Placental pericyte (primary cell): Measurements from ENCODE around the gene OSCP1. TPM values are rescaled to one million over a fixed set of nuclear protein-coding genes. Genes with fewer than 3 reads are reported as not detected.
A peak's percentile ranks its signal among the peaks of the same experiment; 100 is the strongest.

Source experiments
- small RNA-seq: library from RNA; depleted of rRNA; stranded (forward); fragments of <200 nt; gene quantifications from one replicate; pipeline ENCODE3, GENCODE V24; 2012; ENCODE audit warnings: low replicate concordance
- total RNA-seq: library from RNA; depleted of rRNA; stranded (reverse); fragments of >200 nt; gene quantifications from 2 replicates; pipeline ENCODE4 v1.2.3, GENCODE V29; 2012

The OSCP1 gene, protein sequence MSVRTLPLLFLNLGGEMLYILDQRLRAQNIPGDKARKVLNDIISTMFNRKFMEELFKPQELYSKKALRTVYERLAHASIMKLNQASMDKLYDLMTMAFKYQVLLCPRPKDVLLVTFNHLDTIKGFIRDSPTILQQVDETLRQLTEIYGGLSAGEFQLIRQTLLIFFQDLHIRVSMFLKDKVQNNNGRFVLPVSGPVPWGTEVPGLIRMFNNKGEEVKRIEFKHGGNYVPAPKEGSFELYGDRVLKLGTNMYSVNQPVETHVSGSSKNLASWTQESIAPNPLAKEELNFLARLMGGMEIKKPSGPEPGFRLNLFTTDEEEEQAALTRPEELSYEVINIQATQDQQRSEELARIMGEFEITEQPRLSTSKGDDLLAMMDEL
- 8.0 and 8.3 TPM in 2 replicates for total RNA-seq

DNA sequence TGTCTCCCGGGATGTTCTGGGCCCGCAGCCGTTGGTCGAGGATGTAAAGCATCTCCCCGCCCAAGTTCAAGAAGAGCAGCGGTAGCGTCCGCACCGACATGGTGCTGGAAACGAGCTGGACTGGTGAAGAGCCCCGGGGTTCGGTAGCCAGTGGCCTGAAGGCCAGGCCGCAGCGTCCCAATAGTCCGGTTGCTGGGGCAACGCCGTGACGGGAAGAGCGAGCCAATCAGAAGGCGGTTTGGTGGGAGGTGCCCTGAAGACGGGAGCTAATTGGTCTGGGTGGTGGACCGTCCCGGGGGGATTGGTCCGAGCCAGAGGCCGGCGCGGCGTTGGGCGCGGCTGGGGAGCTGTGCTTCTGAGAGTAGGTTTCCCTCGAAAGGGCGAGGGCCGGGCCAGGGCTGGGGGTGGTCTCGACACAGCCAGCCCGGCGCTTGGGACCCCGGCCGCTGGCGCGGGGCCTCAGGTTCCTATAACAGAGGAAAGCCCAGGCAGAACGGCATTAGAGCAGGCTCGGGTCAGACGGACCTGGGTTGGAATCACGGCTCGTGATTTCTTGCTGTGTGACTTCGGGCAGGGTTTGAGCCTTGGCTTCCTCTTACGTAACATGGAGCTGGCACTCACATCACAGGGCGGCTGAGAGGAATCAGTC lies at the start of gene OSCP1:
TSS of gene OSCP1 (minus strand) at position 182 of the 649 bp plus-strand sequence. CDS start at position 100, 82 bp downstream.

DNA sequence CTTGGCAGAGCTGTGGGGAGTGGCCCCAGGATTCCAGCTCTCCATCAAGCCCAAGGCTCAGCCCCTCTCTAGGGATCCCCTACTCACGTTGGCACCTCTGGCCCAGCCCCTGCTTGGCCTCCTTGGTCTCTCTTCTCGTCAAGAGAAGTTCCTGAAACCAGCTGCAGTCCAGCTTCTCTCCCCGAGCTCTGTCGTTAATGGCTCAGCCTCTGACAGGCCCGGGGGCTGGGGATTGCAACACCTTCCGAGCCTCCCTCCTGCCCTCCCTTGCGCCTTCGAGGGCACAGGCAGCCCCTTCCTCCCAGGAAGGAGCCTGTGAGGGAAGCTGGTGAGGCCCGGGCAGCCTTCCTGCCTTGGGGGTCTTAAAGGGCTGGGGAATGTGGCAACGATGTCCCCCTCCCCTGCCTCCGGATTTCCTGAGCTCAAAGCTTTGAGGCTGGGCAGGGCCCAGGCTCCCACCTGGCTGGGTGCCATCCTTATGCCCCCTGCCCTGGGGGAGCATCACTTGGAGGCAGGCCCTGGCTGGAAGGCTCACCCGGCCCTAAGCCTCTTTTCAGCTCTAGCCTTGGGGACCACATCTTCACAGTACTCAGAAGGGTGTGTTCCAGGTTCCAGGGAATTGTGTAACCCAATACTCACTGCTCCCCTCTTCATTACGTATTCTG lies 32.6 kb upstream of the OSCP1 start, which contains the start of gene CSF3R:
TSS of gene CSF3R (minus strand) at position 190 of the 665 bp plus-strand sequence. CDS start 3,417 bp downstream, outside the sequence.

DNA sequence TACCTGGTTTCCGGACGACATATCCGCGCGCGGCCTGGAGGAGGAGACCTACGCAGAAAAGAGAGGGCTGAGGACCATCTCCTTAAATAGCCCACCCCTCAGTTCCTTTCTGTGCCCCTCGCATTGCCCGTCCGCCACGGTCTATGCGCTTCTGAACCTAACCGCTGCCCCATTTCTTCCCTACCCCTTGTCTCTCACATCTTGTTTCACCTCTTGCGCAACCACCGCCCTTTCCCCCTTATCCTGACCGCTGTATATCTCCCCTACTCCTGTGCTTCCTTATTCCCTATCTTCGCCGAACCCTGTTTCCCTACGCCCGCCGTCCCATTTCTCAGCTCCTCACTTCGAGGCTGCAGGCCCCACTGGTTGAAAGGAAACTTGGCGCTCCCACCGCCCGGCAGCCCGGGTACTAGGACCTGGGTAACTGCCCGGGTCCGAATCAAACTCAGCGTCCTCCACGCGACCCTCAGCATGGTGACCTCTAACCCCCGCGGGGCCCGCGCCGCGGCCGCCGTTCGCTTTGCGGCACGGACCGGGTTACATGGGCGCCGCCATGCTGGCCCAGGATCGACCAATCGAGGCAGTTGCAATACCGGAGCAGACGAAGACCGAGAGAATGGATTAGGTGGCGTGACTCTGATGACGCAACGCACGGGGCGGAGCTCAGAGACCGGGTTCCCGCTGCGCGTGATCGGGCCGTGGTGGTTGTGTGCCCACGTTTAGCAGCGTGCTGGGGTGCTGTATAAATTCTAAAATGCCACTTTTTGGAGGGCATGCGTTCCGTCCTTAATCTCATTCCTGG lies 13.8 kb upstream of the OSCP1 start, which contains the start of gene MRPS15:
TSS of gene MRPS15 (minus strand) at position 582 of the 802 bp plus-strand sequence. CDS start at position 473, 109 bp downstream.

DNA sequence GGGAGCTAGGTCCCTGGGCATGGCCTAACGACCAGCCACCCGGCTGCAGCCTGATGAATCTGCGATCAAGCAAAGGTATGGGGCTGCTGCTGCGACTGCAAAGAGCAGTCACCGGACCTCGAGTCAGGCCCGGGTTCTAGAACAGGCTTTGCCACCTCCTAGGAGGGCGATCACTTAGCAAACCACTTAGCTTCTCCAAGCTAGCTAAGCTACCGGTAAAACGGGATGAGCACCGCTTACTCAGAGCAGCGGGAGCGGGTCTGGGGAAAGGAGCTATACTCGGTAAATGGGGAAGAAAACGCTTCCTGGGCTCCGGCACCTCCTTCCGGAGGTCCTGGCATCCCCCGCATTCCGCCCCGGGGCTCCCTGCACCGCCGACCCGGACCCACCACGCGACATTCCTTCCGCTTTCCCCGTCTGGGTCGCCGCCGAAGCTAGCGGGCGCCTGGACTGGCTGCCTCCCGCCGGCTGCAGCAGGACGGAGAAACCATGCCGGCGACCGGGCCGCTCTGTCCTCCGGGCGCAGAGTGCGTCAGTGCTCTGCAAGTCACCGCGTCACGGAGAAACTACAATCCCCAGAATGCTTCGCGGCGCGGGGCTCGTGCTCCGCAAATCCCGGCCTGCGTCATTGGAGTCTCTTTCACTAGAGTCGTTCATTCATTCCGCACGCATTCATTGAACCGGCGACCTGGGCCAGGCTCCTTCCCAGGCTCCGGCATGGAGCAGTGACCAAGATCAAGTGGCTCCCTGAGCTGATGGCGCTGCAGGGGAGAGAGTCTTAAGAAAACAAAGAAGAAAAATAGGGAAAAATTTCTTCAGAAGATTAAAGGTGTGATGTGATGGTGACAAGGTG lies 52.6 kb downstream of the OSCP1 start, which contains the start of gene LSM10:
TSS of gene LSM10 (minus strand) at position 531 of the 853 bp plus-strand sequence. CDS start 3,779 bp downstream, outside the sequence.

DNA sequence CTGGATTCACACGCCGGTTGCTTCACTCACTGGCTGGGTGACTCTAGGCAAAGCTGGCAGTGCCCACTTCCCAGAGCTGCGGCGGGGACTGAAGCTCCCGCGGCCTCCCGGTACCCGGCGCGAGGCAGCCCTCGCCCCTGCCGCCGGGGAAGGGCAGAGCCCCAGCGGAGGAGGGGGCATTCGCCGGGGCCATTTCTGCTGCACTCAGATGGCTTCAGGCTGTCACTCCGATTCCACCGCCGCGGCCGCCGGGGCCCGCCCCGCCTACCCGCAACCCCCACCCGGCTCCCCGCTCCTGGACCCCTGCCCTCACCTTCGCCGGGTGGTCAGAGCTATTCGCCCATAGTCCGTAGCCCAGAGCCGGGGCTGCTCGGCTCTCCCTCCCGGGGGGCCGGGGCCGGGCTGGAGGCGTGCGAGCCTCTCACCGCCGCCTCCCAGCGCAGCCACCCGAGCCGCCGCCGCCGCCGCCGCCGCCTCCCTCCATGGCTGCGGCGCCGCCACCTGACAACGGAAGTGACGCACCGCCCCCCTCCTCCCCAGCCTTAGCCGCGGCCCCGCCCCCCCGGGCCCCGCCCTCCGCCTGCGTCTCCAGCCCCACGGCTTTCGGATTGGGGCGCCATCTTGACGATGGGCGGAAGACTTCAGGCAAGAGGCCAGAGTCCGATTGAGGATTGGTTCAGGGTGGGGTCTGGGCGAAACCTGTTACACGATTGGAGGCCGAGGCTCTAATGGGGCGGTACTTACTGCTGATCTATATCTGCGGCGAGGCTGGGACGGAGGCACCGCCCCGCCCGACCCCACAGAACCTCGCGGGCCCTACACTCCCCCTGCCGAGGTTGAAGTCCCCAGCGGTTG lies 64.6 kb downstream of the OSCP1 start, which contains the start of gene STK40:
TSS of gene STK40 (minus strand) at position 515 of the 855 bp plus-strand sequence. CDS start 24,592 bp downstream, outside the sequence.

Small RNA genes lying within 50 kb of the gene (small RNA-seq; reads per million reads assigned to genes)
- not detected for gene RNU4-27P
- gene SNORA63C: 1.6 reads per million, percentile 61 among the genes with 10 or more reads in this experiment

Other genes starting within 250 kb of the OSCP1 start
- 74.8 and 130 TPM in 2 replicates for gene THRAP3, start 226.0 kb downstream of the OSCP1 start, total RNA-seq
- gene SH3D21, start 144.1 kb downstream of the OSCP1 start, total RNA-seq: 2.2 and 4.7 TPM in 2 replicates
- 175 and 366 TPM in 2 replicates for gene EVA1B, start 126.8 kb downstream of the OSCP1 start, total RNA-seq
- 17.7 and 23.5 TPM in 2 replicates for gene STK40, start 64.5 kb downstream of the OSCP1 start, total RNA-seq
- gene LSM10, start 52.5 kb downstream of the OSCP1 start, total RNA-seq: 5.7 and 15.7 TPM in 2 replicates
- 59.6 and 64.6 TPM in 2 replicates for gene MRPS15, start 13.9 kb upstream of the OSCP1 start, total RNA-seq
- gene CSF3R, start 32.5 kb upstream of the OSCP1 start, total RNA-seq: 0.14 TPM in 1 of 2 replicates, not detected in the other